Measurements from ENCODE around the gene C17orf100. TPM values are rescaled to one million over a fixed set of nuclear protein-coding genes. Genes with fewer than 3 reads are reported as not detected.

The C17orf100 gene
- total RNA-seq, 4 donors from 2014 or later, result 0.50 to 1.5 (median 0.84) TPM

DNA sequence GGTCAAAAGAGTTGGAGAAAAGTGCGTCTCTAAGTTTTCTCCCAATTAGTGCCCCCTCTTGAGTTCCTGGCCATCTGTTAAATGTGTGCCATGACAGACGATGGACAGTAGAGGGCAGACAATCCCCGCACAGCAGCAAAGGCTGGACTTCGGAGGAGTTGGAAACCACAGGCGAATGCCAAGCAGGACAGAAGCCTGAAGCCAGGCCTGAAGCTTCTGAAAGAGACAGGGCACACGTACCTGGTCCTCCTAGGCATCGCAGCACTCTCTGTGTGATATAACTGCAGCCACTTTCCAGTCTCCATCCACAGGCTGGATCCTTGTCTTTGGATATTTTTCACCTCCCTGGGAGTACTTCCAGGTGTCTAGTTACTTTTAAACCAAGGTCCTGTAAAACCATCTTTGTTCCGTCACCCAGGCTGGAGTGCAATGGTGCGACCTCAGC is 14.5 kb downstream of the C17orf100 start:
- DNase-seq (ENCODE audit: extremely low spot score), result no peak
- 15% methylated on average over 7 of the region's 9 CpGs for WGBS
- TF ChIP-seq EP300 (IDR thresholded peaks at IDR 0.05), result no peak
- TF ChIP-seq CTCF (IDR thresholded peaks at IDR 0.05), result peak; percentile 82 to 92 (median 88)
- TF ChIP-seq POLR2A (IDR thresholded peaks at IDR 0.05; ENCODE audit: low read depth), result no peak
- TF ChIP-seq POLR2AphosphoS5 (IDR thresholded peaks at IDR 0.05), result peak in 1 of 2 donors; percentile 45

GRCh38 chr17:6666557-6666956 is 15.0 kb downstream of the C17orf100 start:
- H3K27me3 ChIP-seq, result peaks cover 0 to 52% (median 0%) of the 10 kb centered on the region in 4 donors
- H3K27ac ChIP-seq (replicated peaks in 1 of 4), result no peak overlapping the region
- intact Hi-C loops (cut with DNase I), result loop anchor here (2.0 to 5.0 kb wide), 3 partner anchors 176 to 336 kb away; no protein-coding TSS in a partner anchor
- H3K9me3 ChIP-seq, result no peaks in the 10 kb centered on the region
- DNase-seq (ENCODE audit: extremely low spot score), result no peak
- no peak for TF ChIP-seq CTCF (IDR thresholded peaks at IDR 0.05)
- no peak for TF ChIP-seq POLR2A (IDR thresholded peaks at IDR 0.05; ENCODE audit: low read depth)
- TF ChIP-seq POLR2AphosphoS5 (IDR thresholded peaks at IDR 0.05), result no peak
- no peak for TF ChIP-seq EP300 (IDR thresholded peaks at IDR 0.05)
- 96% methylated on average over 6 of the region's 6 CpGs for WGBS
- no peak overlapping the region for H3K4me3 ChIP-seq
- no peaks in the 10 kb centered on the region for H3K36me3 ChIP-seq
- peaks cover 0 to 3% (median 0%) of the 10 kb centered on the region in 4 donors for H3K4me1 ChIP-seq

More for the DNA sequence above, 14.5 kb downstream of the C17orf100 start:
- peaks cover 0 to 3% (median 0%) of the 10 kb centered on the region in 4 donors for H3K4me1 ChIP-seq
- H3K36me3 ChIP-seq, result no peaks in the 10 kb centered on the region
- H3K9me3 ChIP-seq, result no peaks in the 10 kb centered on the region
- H3K4me3 ChIP-seq, result no peak overlapping the region
- no peak overlapping the region for H3K27ac ChIP-seq (replicated peaks in 1 of 4)
- intact Hi-C loops (cut with DNase I), result loop anchor here (2.0 to 5.0 kb wide), 3 partner anchors 177 to 336 kb away; no protein-coding TSS in a partner anchor
- peaks cover 0 to 48% (median 0%) of the 10 kb centered on the region in 4 donors for H3K27me3 ChIP-seq

DNA sequence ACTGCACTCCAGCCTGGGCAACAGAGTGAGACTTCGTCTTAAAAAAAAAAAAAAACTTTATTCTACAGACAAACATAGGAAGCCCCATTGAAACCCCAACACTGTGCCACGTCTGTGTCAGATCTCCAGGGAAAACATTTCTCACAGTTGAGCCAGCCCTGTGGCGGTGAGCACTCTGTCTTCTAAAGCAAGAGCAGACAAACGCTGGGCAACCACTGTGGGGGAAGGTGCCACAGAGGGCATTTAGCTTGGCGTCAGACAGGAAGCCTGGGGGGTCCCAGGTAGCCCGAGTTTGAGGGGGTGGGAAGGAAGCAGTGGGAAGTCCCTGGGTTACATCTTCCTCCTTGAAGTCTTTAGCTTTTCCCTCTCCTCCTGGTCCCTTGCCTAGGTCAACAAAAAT is 16.0 kb downstream of the C17orf100 start:
- 54% methylated on average over 6 of the region's 6 CpGs for WGBS
- Histone ChIP-seq H3K4me3 (no peak overlapping the region), H3K27me3 (peaks cover 0 to 51% (median 0%) of the 10 kb centered on the region in 4 donors), H3K4me1 (peaks cover 0 to 3% (median 0%) of the 10 kb centered on the region in 4 donors), H3K9me3 (no peaks in the 10 kb centered on the region), H3K36me3 (no peaks in the 10 kb centered on the region), H3K27ac (replicated peaks in 1 of 4) (no peak overlapping the region)
- TF ChIP-seq POLR2AphosphoS5 (IDR thresholded peaks at IDR 0.05) (no peak), CTCF (IDR thresholded peaks at IDR 0.05) (no peak)
- intact Hi-C loops (cut with DNase I), result loop anchor here (2.0 to 5.0 kb wide), 3 partner anchors 175 to 335 kb away; no protein-coding TSS in a partner anchor
- DNase-seq (ENCODE audit: extremely low spot score), result no peak

DNA sequence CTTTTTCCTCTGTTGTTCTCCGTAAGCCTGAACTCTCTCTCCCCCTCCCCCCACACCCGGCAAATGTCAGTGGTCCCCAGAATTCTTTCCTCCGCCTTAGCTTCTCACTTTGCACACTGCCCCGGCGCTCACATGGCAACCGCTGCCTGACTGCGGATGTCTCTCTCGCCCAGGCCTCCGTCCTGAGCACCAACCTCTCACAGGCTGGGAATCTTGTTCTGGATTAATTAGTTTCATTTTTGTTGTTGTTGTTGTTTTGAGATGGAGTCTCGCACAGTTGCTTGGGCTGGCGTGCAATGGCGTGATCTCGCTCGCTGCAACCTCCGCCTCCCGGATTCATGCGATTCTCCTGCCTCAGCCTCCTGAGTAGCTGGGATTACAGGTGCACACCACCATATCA is 16.7 kb downstream of the C17orf100 start:
- intact Hi-C loops (cut with DNase I), result loop anchor here (5.0 kb wide), 2 partner anchors 244 to 334 kb away; no protein-coding TSS in a partner anchor
- Histone ChIP-seq H3K27ac (replicated peaks in 1 of 4) (no peak overlapping the region), H3K27me3 (peaks cover 0 to 46% (median 0%) of the 10 kb centered on the region in 4 donors), H3K36me3 (no peaks in the 10 kb centered on the region), H3K9me3 (no peaks in the 10 kb centered on the region), H3K4me1 (peaks cover 0 to 3% (median 0%) of the 10 kb centered on the region in 4 donors), H3K4me3 (no peak overlapping the region)
- whole genome bisulfite sequencing, result 76% methylated on average over 17 of the region's 17 CpGs
- TF ChIP-seq POLR2A (IDR thresholded peaks at IDR 0.05; ENCODE audit: low read depth) (no peak), CTCF (IDR thresholded peaks at IDR 0.05) (no peak), EP300 (IDR thresholded peaks at IDR 0.05) (no peak), POLR2AphosphoS5 (IDR thresholded peaks at IDR 0.05) (no peak)
- no peak for DNase-seq (ENCODE audit: extremely low spot score)
